SK-N-SH (cell line): Measurements from ENCODE around the gene OGFOD2. TPM values are rescaled to one million over a fixed set of nuclear protein-coding genes. Genes with fewer than 3 reads are reported as not detected.

ENCODE experiments used
- CTCF ChIA-PET: fragments of 300-600, 350-600 bp; formaldehyde crosslinking; extraction: SDS; loops from one replicate; lab custom pipeline; 2021; lab: Yijun Ruan, JAX
- POLR2A ChIA-PET: fragments of 350-600 bp; sonication (Branson Sonifier 250); formaldehyde crosslinking; extraction: SDS; loops from one replicate; lab custom pipeline; 2020; ENCODE audit warnings: antibody characterized with exemption, inconsistent platforms; lab: Yijun Ruan, JAX
- DNase-seq: peaks from one replicate; pipeline ENCODE4 v3.0.0; 2012
- H2AFZ ChIP-seq: fragments of 200-600 bp; sonication (generic); 2 replicates; pipeline ENCODE4 v1.8.1; 2016; ENCODE audit warnings: antibody characterized with exemption, mild to moderate bottlenecking, low read depth
- H3F3A ChIP-seq: fragments of 200-600 bp; sonication (generic); replicated peaks from 2 replicates; pipeline ENCODE3; 2016; ENCODE audit warnings: antibody characterized with exemption, mild to moderate bottlenecking; ENCODE audit not compliant: insufficient read depth
- H3K27ac ChIP-seq, 2 experiments: fragments of 200-500 bp in 1 of 2; fragments of 200-600 bp in 1 of 2; sonication (Bioruptor generic) in 1 of 2; sonication (generic), shearing (Covaris generic) in 1 of 2; 2 replicates each; pipeline versions ENCODE4 v1.5.1 to v1.6.1; 2014 to 2016; ENCODE audit warnings: low read depth in 2 of 2, inconsistent platforms in 1 of 2, low read length in 1 of 2, mild to moderate bottlenecking in 1 of 2, mixed read lengths in 1 of 2
- H3K27me3 ChIP-seq: fragments of 200-600 bp; sonication (generic), shearing (Covaris generic); 2 replicates; pipeline ENCODE4 v1.6.1; 2016; ENCODE audit warnings: mixed run types; ENCODE audit not compliant: insufficient read depth
- H3K36me3 ChIP-seq, 2 experiments: fragments of 200-500 bp in 1 of 2; fragments of 200-600 bp in 1 of 2; sonication (Bioruptor generic) in 1 of 2; sonication (generic) in 1 of 2; replicated peaks in 1 of 2; 2 replicates each; pipeline versions ENCODE3 to v1.5.1; 2014 to 2016; ENCODE audit warnings: low read length in 1 of 2, mild to moderate bottlenecking in 1 of 2; ENCODE audit not compliant: insufficient read depth in 2 of 2, control insufficient read depth in 1 of 2
- H3K4me1 ChIP-seq, 2 experiments: fragments of 200-500 bp in 1 of 2; fragments of 200-600 bp in 1 of 2; sonication (Bioruptor generic) in 1 of 2; sonication (generic), shearing (Covaris generic) in 1 of 2; 2 replicates each; pipeline versions ENCODE4 v1.5.1 to v1.6.1; 2014 to 2016; ENCODE audit warnings: low read depth in 1 of 2, low read length in 1 of 2, mixed run types in 1 of 2; ENCODE audit not compliant: insufficient read depth in 2 of 2, control insufficient read depth in 1 of 2
- H3K4me2 ChIP-seq: fragments of 200-600 bp; sonication (generic), shearing (Covaris generic); 2 replicates; pipeline ENCODE4 v1.6.1; 2017; ENCODE audit warnings: mixed run types
- H3K4me3 ChIP-seq, 2 experiments: fragments of 200-500 bp in 1 of 2; fragments of 200-600 bp in 1 of 2; sonication (Bioruptor generic) in 1 of 2; sonication (generic), shearing (Covaris generic) in 1 of 2; 2 replicates each; pipeline versions ENCODE4 v1.5.1 to v1.8.1; 2014 to 2016; ENCODE audit warnings: low read depth in 2 of 2, inconsistent platforms in 1 of 2, low read length in 1 of 2, mild to moderate bottlenecking in 1 of 2, mixed read lengths in 1 of 2, moderate library complexity in 1 of 2
- H3K79me2 ChIP-seq: fragments of 200-600 bp; sonication (generic); 2 replicates; pipeline ENCODE4 v1.8.1; 2017; ENCODE audit warnings: mild to moderate bottlenecking; ENCODE audit not compliant: insufficient read depth
- H3K9ac ChIP-seq: fragments of 200-600 bp; sonication (generic); 2 replicates; pipeline ENCODE4 v1.6.1; 2017; ENCODE audit warnings: mixed run types
- H3K9me2 ChIP-seq: fragments of 200-600 bp; sonication (generic); 2 replicates; pipeline ENCODE4 v1.6.1; 2017; ENCODE audit warnings: mixed run types
- H3K9me3 ChIP-seq: fragments of 200-600 bp; sonication (generic); 2 replicates; pipeline ENCODE4 v1.6.1; 2017; ENCODE audit warnings: mixed run types, mild to moderate bottlenecking, moderate library complexity
- H4K20me1 ChIP-seq: fragments of 200-600 bp; sonication (generic); 2 replicates; pipeline ENCODE4 v1.6.1; 2017; ENCODE audit warnings: mild to moderate bottlenecking, mixed run types; ENCODE audit not compliant: insufficient read depth
- CHD2 ChIP-seq: fragments of 150-350 bp; IDR thresholded peaks from 2 replicates; pipeline ENCODE4 v1.6.1; 2018; ENCODE audit warnings: low read length; ENCODE audit not compliant: partially characterized antibody
- CTCF ChIP-seq: fragments of 200-600 bp; sonication (generic); IDR thresholded peaks from 2 replicates; pipeline ENCODE4 v1.6.1; 2017; ENCODE audit warnings: antibody characterized with exemption, mild to moderate bottlenecking, moderate library complexity
- ELF1 ChIP-seq: IDR thresholded peaks from 2 replicates; pipeline ENCODE4 v1.4.0; 2012
- FOXM1 ChIP-seq: IDR thresholded peaks from 2 replicates; pipeline ENCODE4 v1.4.0; 2012; ENCODE audit warnings: low read depth, mild to moderate bottlenecking
- GATA2 ChIP-seq: sonication (generic); formaldehyde crosslinking; IDR thresholded peaks from 2 replicates; pipeline ENCODE4 v1.5.0; 2020; ENCODE audit warnings: mild to moderate bottlenecking, missing genetic modification reagents
- MXI1 ChIP-seq: IDR thresholded peaks from 2 replicates; pipeline ENCODE4 v1.6.1; 2012; ENCODE audit warnings: mild to moderate bottlenecking, low read depth, low read length, improper control_type of control experiment
- REST ChIP-seq: IDR thresholded peaks from 2 replicates; pipeline ENCODE4 v1.6.1; 2012; ENCODE audit warnings: mild to moderate bottlenecking, low read depth, low read length, moderate library complexity
- RFX5 ChIP-seq: IDR thresholded peaks from 2 replicates; pipeline ENCODE4 v1.6.1; 2012; ENCODE audit warnings: mild to moderate bottlenecking, improper control_type of control experiment, low read length
- SMC3 ChIP-seq: IDR thresholded peaks from 2 replicates; pipeline ENCODE4 v1.6.1; 2012; ENCODE audit warnings: low read depth, low read length, improper control_type of control experiment
- TAF1 ChIP-seq: IDR thresholded peaks from 2 replicates; pipeline ENCODE4 v1.6.1; 2012; ENCODE audit warnings: low read depth, mild to moderate bottlenecking, low read length, moderate library complexity, borderline replicate concordance
- TEAD4 ChIP-seq: IDR thresholded peaks from 2 replicates; pipeline ENCODE4 v1.4.0; 2012; ENCODE audit warnings: mild to moderate bottlenecking, borderline replicate concordance; ENCODE audit not compliant: insufficient read depth
- ZBTB33 ChIP-seq: IDR thresholded peaks from 2 replicates; pipeline ENCODE4 v1.4.0; 2012; ENCODE audit warnings: low read depth, borderline replicate concordance
- WGBS: methylation state at CpG from one replicate; pipeline ENCODE4 v1.1.6; 2017; ENCODE audit warnings: low lambda C conversion rate; 5-methylcytosine and 5-hydroxymethylcytosine counted together
- polyA plus RNA-seq, 3 experiments: library from polyadenylated mRNA; depleted of rRNA; stranded (reverse); fragments of >200 nt; gene quantifications; 2 replicates each; pipeline ENCODE4 v1.2.3, GENCODE V29; 2012
- TF ChIP-seq, protein P1 (sequence below): IDR thresholded peaks from 2 replicates; pipeline ENCODE4 v1.4.0; 2012; ENCODE audit warnings: low read depth, borderline replicate concordance

Gene OGFOD2
- polyA plus RNA-seq, 1 of the 3 experiments (the other 2 are of a cell fraction), result 22.0 TPM

GRCh38 chr12:122986258-122986871, 11.3 kb downstream of the OGFOD2 start:
- peaks cover 6 to 20% of the 10 kb centered on the region in 2 experiments; a peak in 3 of 4 replicates for H3K4me1 ChIP-seq
- POLR2A ChIA-PET, result no interaction called here
- H3K4me2 ChIP-seq, result no peak overlapping the region
- H4K20me1 ChIP-seq, result peaks cover 10% of the 10 kb centered on the region; the same call in 1 of the 2 replicates
- H3K36me3 ChIP-seq, result peaks cover 0 to 14% of the 10 kb centered on the region in 2 experiments
- no peaks in the 10 kb centered on the region for H3K9me3 ChIP-seq
- TF ChIP-seq FOXM1 (no peak), TAF1 (no peak)
- H3K9me2 ChIP-seq, result no peaks in the 10 kb centered on the region
- WGBS, result 83% methylated on average over 6 of the region's 40 CpGs
- peaks cover 18% of the 10 kb centered on the region; the same call in 1 of the 2 replicates for H3K79me2 ChIP-seq
- no peak overlapping the region for H2AFZ ChIP-seq
- H3K27me3 ChIP-seq, result no peaks in the 10 kb centered on the region
- no peak overlapping the region for H3K27ac ChIP-seq
- peaks cover 7% of the 10 kb centered on the region for H3F3A ChIP-seq
- no peak overlapping the region for H3K4me3 ChIP-seq
- H3K9ac ChIP-seq, result no peak overlapping the region
- DNase-seq, result no peak
- CTCF ChIA-PET, result no interaction called here

GRCh38 chr12:122987086-122987951, 12.3 kb downstream of the OGFOD2 start:
- Histone ChIP-seq H3K36me3 (peaks cover 0 to 14% of the 10 kb centered on the region in 2 experiments), H4K20me1 (peaks cover 3% of the 10 kb centered on the region; the same call in 1 of the 2 replicates), H3K79me2 (peaks cover 8% of the 10 kb centered on the region; the same call in 1 of the 2 replicates), H2AFZ (no peak overlapping the region), H3K27ac (no peak overlapping the region), H3K9me3 (no peaks in the 10 kb centered on the region), H3K9me2 (no peaks in the 10 kb centered on the region), H3F3A (peaks cover 7% of the 10 kb centered on the region), H3K4me3 (no peak overlapping the region), H3K9ac (no peak overlapping the region), H3K4me2 (no peak overlapping the region), H3K4me1 (peaks cover 0 to 11% of the 10 kb centered on the region in 2 experiments; a peak in 1 of 4 replicates), H3K27me3 (no peaks in the 10 kb centered on the region)
- CTCF ChIA-PET, result interaction anchor here (0.5 to 1.6 kb wide), 2 partner anchors 85 to 211 kb away, joined by 3 read pairs; no protein-coding TSS in a partner anchor
- no peak for DNase-seq
- WGBS, result 95% methylated on average over 23 of the region's 39 CpGs
- POLR2A ChIA-PET, result no interaction called here
- no peak for TF ChIP-seq GATA2
- TF ChIP-seq, protein P1, sequence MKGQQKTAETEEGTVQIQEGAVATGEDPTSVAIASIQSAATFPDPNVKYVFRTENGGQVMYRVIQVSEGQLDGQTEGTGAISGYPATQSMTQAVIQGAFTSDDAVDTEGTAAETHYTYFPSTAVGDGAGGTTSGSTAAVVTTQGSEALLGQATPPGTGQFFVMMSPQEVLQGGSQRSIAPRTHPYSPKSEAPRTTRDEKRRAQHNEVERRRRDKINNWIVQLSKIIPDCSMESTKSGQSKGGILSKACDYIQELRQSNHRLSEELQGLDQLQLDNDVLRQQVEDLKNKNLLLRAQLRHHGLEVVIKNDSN, result no peak
- no peak for TF ChIP-seq REST
- TF ChIP-seq TEAD4, result no peak
- no peak for TF ChIP-seq CTCF
- no peak for TF ChIP-seq CHD2
- no peak for TF ChIP-seq FOXM1
- TF ChIP-seq SMC3, result no peak
- no peak for TF ChIP-seq MXI1
- TF ChIP-seq ELF1, result no peak
- no peak for TF ChIP-seq ZBTB33
- no peak for TF ChIP-seq TAF1
- TF ChIP-seq RFX5, result no peak
